GM20431 (cell line): ENCODE results near the gene TRMT44.

Experiments
- in situ Hi-C: fragments of 300-500 bp; cut with MseI, MboI; formaldehyde crosslinking; loops from one replicate; pipeline ENCODE4 v1.15.0; 2020; ENCODE audit warnings: low sequenced_read_pairs; ENCODE audit not compliant: unreplicated experiment

The TRMT44 gene

DNA sequence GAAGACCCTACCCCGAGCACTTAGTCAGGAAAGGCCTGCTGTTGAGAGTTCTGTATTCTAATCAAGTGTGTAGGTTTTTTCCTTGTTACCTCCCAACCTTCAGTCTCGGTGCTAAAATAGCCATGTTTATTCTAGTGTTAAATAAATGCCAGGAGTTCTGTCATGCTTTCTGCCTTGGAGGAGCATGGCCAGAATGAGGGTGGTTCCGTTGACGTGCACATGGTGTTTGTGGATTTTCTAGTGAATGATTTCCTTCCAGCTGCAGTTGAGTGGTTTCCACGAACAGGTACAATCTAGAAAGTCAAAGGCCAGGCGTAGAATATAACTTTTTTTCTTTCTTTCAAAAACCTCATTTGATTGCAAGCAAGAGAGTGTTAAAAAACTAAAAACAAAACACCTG, 21.0 kb downstream of the TRMT44 start:
- in situ Hi-C loops, result loop anchor here (25.0 kb wide), 1 partner anchor 126 kb away; the partner anchor contains the start of genes CPZ and GPR78

DNA sequence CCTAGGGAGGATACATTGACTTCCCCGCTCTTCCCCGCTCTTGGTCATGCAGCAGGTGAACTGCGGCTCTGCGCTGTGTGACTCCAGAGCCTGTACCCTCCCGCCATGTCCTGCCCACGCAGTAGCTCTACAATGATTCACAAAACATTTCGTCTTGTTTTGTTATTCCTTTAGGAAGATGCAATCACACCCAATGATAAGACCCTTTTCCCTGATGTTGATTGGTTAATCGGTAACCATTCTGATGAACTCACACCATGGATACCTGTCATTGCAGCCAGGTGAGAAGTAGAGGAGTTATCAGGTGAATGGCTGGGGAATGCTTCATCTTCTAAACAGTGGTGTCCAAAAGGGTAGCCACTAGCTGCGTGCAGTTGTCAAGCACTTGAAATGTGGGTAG, 23.2 kb downstream of the TRMT44 start:
- in situ Hi-C loops, result loop anchor here (25.0 kb wide), 1 partner anchor 123 kb away; the partner anchor contains the start of genes CPZ and GPR78

DNA sequence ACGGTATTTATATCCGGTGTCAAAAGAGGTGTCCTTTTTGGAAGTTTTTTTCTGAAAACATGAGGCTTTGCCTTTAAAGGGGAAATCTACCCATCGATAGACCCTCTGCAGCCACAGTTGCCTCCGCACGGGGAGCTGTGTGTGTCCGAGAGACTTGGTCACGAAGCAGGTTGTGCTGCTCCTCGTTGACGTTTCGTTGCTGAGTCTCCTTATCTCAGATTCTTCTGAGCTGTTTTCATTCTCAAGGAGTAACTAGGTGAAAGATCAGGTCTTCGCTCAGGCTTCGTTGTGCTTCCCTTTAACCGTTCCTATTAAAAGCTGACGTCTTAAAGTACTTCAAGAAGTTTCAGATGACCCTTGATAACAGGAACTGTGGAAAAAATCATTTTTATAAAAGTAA, 23.8 kb downstream of the TRMT44 start:
- in situ Hi-C loops, result loop anchor here (25.0 kb wide), 1 partner anchor 123 kb away; the partner anchor contains the start of genes CPZ and GPR78

DNA sequence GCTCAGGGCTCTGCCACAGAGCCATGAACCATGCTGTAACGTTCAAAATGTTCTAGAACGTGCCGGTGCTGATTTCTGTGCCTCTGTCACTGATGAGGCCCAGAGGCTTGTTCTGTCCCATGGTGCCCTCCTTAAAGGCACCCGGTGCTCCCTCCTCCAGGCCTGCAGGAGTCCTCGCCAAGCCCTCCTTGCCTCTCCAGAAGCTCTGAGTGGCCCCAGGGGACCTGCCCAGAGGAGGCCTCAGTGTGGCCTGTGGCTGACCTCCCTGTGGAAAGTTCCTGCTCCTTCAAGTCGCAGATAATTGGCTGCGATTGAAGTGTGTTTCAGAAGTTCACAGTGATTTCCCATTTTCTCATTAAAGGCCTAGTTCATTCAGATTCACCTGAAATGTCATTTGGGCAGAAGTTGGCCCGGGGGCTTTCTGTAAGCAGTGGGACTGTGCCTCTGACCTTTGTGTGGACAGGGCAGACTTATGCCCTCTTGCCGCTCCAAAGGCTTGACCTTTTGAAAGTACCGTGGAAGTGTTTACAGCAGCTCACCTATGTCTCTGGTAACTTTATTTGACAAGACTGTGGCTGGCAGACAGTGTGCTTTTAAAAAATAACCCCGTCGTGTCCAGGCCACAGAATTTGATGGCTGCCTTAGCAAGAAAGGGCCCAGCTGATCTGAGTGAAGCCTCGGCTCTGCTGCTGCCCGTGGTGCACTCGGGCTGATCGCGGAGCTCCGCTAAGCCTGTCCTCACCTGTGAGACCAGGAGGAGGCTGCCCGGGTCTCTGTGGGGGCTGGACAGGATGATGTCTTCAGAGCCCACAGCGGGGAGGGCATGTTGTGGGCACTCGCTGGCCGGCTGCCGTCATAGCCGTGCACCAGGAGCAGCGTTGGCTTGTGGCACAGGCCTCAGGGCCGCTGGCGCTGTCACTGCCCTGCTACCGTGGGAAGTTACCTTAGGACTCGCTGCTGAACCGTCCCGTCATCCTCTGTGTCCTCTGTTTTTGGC, 25.3 kb downstream of the TRMT44 start:
- in situ Hi-C loops, result loop anchor here (25.0 kb wide), 1 partner anchor 121 kb away; the partner anchor contains the start of genes CPZ and GPR78

DNA sequence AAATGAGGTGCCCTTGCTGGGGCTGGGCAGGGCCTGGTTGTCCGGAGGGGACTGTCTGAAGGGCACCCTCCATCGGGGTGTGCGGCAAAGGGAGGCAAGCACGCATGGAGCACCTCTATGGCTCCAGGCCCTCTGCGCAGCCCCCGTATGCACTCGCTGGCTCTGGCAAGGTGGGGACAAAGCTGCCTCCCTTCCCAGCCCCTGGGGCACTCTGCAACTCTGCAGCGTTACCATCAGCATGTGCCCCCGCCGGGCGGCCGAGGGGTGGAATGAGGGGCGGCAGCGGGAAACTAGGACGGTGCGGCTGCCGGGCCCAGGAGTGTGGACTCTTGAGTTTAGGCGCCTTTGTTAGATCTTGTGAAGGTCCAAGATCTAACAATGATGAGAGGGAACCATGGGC, 26.4 kb downstream of the TRMT44 start:
- in situ Hi-C loops, result loop anchor here (25.0 kb wide), 1 partner anchor 120 kb away; the partner anchor contains the start of genes CPZ and GPR78

DNA sequence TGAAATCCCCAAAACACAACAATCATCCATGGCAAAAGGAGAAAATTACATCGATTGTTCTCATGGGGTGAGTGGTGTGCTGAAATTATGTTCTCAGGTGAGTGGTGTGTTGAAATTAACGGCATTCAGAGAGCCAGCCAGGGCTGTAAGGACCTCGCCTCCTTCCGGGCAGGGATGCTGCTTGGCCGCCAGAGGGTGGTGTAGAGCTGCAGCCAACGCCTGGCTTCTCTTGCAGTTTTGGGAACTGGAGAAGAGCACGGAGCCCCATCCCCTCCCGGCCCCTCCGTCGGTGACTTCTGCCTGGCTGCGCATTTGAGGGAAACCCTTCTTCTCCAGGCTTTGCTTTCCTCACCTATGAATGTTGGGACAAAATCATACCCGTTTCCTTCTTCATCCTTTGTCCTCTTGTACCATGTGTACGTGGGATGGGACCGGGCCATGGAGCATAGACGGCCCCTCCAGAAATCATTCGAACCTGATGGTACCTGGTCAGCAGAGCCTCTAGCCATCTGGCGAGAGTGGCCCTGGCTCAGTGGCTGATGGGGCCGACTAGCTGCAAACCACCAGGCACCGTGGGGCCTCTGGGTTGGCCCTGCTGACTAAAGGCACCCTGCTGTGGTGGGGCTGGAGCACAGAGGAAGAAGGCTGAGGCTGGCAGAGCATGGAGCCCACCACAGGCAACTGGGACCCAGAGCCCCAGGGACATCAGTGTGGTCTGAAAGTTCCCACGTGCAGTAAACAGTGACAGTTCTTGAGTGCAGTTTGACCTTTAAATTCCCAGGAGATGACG, 28.4 kb downstream of the TRMT44 start:
- in situ Hi-C loops, result loop anchor here (25.0 kb wide), 1 partner anchor 118 kb away; the partner anchor contains the start of genes CPZ and GPR78

DNA sequence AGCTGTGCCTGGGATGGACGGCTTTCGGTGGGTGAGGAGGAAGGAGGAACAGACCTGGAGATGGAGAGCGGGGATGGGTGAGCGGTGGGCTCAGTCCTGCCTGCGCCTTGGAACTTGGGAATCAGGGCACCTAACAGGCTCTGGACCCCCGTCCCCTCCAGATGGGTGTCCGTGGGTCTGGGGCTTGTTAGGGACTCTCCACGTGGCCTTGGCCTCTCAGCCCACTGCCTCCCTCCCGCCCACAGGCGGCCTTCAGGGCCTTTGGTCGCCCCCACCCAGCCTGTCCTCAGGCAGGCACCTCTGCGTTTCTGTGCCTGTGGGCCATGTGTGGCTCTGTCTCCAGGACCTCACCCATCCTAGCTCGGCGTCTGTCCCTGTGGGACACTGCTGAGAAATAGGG, 29.0 kb downstream of the TRMT44 start:
- in situ Hi-C loops, result loop anchor here (25.0 kb wide), 1 partner anchor 118 kb away; the partner anchor contains the start of genes CPZ and GPR78

DNA sequence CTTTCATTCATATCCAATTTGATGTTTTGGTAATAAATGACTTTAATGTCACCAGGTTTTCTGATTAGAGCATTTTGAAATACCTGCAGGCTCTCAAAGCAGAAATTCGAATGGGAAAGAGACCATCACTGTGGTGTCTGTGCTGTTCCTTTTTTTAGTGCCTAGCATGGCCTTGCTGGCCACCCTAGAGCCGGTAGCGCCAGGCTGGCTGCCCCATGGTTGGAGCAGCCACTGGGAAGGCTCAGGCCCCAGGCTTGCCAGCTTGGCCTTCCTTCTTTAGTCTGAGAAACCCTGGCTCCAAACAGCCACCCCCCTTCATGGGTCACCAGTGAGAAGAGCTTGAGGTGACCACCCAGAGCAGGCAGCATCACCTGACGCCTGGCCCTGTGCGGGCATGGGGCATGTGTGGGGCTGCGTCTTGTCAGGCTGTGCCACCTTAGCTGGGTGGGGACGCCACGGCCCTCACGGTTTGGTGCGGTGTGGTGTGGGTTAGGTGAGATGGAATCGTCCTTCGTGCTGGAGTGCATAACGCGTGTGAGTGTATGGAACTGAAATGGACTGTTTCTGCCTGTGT, 30.0 kb downstream of the TRMT44 start:
- in situ Hi-C loops, result loop anchor here (25.0 kb wide), 1 partner anchor 117 kb away; the partner anchor contains the start of genes CPZ and GPR78

DNA sequence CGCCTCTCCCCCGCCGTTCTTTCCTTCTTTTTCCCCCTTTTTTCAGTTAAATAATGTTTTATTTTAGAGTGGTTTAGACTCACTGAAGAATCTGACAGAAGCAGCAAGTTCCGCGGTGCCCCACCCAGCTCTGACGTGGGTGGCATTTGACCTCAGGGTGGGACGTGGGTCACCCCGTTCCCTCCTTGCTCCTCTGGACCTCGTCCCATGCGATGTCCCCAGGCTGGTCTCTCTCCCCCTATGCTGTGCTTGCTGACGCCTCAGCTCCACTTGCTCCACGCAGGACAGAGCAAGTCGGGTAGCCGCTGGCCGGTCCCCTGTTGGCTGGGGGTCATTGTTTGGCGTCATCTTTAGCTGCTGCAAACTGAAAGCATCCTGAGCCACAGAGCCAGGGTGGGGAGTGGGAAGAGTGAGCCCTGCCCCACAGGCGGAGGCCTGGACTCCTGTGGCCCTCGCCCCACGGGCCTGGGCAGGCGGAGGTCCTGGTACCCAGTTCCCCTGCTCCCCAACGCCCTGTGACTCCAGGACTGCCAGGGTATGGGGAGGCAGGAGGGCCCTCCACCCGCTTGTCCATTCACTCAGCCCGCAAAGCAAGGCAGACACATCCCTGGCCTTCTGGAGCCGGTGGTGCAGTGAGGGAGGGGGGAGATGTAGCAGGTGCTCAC, 30.8 kb downstream of the TRMT44 start:
- in situ Hi-C loops, result loop anchor here (25.0 kb wide), 1 partner anchor 116 kb away; the partner anchor contains the start of genes CPZ and GPR78

DNA sequence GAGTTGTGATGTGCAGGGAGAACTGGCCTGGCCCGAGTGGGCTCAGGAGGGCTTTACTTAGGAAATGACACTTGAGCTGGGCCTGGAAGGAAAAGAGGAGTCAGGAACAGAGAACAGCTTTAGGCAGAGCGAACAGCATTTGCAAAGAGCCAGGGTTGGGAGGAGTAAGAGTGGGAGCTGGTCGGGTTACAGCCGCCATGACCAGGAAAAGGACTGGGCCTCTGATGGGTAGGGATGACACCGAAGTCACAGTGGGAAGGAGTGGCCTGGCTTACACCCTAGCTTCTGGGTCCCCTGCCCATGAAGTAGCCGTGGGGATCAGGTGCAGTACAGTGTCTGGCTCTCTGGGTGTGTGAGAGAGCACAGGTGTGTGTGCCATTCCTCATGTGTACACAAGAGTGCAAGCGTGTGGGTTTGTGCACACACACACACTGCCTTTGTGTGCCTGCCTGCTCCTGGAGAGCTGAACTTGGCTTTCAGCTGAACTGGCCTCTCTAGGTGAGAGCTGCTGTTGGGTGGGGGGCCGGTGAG, 31.6 kb downstream of the TRMT44 start:
- in situ Hi-C loops, result loop anchor here (25.0 kb wide), 1 partner anchor 115 kb away; the partner anchor contains the start of genes CPZ and GPR78

DNA sequence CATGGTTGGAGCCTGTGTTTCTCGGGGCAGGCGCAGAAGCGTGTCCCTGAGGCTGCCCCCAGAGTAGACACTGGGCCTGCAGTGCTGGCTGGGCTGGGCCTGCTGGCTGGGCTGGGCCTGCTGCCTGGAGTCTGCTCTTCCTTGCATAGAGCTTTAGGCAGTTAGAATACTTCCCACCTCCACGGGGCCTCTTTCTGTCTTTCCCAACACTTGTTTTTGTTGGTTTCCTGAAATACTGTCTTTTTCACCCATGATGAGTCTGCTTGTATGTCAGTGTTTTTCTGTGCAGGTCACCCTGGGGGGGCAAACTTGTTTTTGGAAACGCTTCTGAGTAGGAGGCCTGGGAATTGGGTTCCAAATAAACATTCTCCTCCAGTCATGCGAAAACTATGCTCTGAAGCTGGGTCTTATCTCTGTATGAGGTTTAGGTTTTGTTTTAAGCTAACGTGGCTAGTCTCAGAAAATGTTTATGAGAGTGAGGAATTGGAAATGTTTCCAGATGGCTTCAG, 32.2 kb downstream of the TRMT44 start:
- in situ Hi-C loops, result loop anchor here (25.0 kb wide), 1 partner anchor 115 kb away; the partner anchor contains the start of genes CPZ and GPR78

DNA sequence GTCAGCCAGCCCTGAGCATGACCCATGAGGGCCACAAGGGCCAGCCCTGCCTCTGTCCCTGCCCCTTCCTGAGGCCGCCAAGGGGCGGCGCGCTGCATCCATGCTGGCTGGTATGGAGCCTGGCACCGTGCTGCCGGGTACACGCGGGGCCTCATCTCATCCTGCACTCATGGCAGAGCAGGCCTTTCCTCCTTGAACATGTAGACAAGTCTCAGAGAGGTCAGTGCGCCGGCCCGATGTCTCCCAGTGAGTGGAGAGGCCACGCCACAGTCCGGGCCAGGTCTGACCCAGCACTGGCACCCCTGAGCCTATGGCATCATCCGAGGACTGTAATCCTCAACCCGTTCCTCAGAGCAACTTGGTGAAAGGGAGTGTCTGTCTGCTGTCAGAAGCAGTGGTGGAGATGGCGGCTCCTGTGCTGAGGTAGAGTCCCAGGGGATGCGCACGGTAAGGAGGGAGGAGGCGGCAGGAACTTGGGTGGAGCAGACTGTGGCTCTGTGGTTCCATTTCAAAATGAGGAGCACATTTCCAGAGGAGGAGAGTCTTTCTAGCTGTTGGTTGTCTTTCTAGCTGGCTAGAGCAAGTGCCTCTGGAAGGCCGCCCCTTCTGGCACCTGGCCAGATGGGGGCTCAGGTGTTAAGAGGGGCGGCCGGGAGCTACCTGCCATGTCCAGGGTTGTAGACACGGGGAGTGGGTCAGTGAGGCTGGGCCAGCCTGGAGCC, 32.8 kb downstream of the TRMT44 start:
- in situ Hi-C loops, result loop anchor here (25.0 kb wide), 1 partner anchor 114 kb away; the partner anchor contains the start of genes CPZ and GPR78

DNA sequence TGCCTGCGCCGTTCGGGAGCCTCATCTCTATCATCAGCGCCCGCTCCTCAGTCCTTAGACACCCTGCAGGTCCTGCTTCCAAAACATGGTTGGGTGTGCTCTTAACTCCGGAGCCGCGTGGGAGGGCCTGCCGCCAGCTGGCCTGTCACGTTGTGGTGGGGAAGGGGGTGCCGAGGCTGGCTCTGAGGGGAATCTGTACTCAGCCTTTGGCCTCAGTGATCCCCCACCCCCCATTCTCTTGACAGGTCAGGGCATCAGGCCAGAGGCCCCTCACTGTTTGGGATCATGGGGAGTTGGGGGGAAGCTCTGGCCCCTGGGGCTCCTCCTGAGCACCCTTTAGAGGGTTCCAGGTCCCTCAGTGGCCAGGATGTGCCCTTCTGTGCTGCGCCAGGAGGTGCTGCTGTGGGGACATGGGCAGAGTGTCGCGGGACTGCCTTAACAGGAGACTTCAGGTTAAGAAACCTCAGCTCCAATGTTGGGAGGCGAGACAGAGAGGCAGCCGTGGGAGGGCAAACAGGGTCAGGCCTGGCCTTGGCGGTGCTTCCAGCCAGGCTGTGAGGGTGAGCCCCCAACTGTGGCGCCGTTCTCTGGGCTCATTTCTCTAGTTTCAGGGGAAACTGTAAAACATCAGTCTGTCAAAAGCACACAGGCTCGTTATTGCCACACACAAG, 33.5 kb downstream of the TRMT44 start:
- in situ Hi-C loops, result loop anchor here (25.0 kb wide), 1 partner anchor 113 kb away; the partner anchor contains the start of genes CPZ and GPR78

DNA sequence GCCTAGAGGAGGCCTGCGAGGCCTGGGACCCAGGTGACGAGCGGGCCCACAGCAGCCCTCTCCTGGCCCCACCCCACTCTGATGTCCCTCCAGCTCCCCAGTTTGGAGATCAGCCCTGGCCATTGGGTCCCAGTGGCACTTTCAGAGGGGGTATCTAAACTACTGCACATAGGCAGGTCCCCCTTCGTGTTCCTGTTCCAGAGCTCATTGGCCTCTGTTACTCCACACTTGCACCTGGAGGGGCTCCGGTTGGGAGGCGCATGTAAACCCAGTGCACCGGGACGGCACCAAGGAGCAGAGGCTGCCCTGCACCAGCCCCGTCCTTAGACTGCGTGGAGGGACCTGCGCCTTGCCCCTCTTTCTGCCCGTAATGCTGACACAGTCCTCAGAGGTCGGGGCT, 34.3 kb downstream of the TRMT44 start:
- in situ Hi-C loops, result loop anchor here (25.0 kb wide), 1 partner anchor 112 kb away; the partner anchor contains the start of genes CPZ and GPR78

DNA sequence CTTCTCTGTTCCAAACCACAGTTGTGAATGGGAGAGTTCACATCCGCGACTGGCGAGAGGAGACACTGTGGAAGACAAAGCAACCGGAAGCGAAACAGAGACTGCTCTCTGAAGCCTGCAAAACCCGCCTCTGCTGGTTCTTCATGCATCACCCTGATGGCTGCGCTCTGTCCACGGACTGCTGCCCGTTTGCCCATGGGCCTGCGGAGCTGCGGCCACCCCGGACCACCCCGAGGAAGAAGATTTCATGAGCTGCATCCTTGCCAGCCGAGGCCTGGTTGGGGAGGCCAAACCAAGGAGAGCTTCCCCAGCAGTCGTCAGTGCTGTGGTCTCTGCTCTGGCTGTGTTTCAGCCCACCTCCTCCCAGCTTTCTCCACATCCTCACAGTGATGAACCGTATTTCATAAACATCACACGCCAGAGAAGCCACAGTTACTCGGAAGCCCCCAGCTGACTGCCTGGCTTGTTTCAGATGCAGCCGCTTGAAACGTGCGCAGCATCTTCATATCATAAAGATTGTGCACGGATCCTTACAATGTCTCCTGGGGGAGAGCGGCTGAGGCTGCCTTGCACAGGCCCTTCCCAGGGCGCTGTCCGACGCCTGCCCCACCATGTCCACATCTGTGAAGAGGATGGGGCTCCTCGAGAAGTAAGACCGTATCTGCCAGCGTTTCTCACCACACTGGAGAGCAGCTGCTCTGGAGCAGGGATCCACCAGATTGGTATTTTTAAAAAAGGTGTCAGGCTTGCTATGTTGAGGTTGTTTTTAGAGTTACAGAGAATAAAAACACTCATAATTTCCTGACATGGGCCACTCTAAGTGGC, 35.4 kb downstream of the TRMT44 start:
- in situ Hi-C loops, result no loop called here

DNA sequence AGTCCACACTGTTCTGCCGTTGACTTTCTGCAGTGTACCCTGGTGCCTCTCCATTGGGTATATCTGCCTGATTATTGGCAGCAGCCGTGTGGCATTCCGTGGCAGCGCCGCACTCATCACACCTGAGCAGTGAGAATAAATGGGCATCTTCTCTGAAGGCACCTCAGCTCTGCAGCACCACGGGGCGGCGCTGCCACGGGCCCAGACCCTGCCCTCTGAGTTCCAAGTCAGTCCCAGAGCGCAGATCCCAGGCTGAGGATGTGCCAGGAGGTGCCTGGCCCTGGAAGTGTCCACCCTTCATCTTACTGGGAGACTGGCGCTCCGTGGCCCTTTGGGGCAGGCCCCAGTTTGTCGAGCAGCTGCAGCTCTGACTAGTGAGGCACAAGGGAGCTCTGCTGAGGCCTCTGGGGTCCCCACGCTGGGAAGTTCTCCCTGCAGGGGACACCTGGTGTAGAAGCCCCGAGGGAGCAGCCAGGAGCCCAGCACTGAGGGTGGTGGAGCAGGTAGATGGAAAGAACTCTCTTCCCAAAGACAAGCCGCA, 36.6 kb downstream of the TRMT44 start:
- in situ Hi-C loops, result no loop called here
